G401 (cell line): ENCODE results near the gene NR4A1. TPM values are rescaled to one million over a fixed set of nuclear protein-coding genes. Genes with fewer than 3 reads are reported as not detected.

Source experiments
- DNase-seq: peaks from one replicate; pipeline ENCODE4 v3.0.0-alpha.2; 2015; ENCODE audit warnings: low spot score
- in situ Hi-C: cut with HindIII; loops from 2 replicates; pipeline ENCODE4 v1.10.0; 2016; ENCODE audit warnings: low sequenced_read_pairs, mixed read lengths
- total RNA-seq: library from RNA; depleted of rRNA; stranded (reverse); fragments of >200 nt; shearing (Covaris generic); gene quantifications from 2 replicates; pipeline ENCODE4 v1.2.3, GENCODE V29; 2014

Gene NR4A1
- total RNA-seq, 1 experiment from 2014 or later: 16.5 TPM

DNA sequence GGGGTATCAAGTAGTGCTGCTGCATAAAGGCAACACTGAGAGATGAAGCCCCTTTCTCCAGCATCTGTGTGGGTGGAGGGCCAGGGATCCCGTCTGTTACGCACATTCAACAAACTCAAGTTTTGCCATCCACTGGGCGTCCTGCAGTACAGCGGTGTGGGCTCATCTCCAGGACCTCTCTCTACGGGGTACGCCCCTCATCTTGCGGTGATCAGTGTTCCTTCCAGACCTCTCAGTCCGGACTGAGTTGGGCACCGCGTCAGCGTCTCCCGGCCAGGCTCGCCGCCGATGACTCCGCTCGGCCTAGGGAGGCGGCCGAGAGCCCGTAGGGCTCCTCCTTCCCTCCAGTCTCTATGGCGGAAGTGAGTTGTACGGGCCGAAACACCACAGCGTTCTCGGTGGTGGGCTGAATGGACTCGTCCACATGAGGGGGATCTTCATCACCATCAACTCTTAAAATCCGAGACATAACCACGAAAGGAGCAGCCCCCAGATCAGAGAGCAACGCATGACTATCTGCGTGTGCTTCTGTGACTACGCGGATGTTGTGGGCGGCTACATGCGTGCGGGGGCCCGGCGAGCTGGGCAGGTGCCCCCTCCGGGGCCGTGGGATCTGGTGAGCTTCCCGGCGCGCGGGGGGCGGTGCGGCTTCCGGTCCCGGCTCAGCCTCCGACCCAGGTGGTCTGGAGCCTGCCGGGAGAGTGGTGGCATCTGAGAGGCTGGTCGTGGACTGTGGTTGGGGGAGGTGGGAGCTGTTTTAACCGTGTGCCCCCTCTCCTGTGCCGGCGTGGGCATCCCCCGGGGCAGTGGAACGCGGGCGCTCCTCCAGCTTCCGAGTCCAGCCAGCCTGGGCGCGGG, 18.3 kb downstream of the NR4A1 start, which contains the start of gene ATG101:
Gene ATG101, plus strand, starts transcription at position 652 of the 858 bp plus-strand sequence. CDS start 3,673 bp downstream, outside the sequence.
- in situ Hi-C loops: no loop called here
- DNase-seq: peak; percentile 95

DNA sequence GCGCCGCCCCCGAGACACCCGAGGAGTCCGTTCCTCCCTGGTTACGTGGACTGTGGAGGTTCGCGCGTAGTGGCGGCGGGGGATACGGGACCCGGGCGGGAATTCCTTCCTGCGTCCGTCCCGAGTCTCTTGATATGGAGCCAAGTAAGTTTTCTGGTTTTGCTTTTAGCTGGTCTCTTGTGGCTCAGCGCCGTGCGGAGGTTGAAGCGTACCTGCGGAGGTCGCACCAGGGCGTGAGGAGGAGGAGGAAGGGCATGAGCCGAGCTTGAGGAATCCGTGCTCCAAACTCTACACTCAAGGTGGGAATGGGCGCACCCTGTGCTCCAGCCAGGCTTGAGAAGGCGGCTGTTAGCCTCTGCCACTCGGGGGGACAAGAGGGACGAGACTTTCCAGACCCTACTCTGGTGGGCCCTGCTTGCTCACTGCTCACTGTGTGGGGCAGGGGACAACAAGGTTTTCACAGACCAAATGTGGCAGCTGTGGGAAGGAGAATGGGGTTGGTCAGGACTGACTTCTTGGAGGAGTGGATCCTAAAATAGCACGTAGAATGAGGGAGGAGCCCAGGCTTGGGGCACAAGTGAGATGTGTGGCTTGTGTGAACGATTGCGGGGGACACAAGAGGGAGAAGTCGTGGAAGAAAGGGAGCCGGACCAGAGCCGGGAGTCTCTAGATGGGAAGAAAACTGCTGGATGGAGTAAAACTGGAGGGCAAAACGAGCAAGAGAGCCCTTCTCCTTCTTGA, 19.1 kb downstream of the NR4A1 start:
- in situ Hi-C loops: no loop called here
- DNase-seq: no peak

DNA sequence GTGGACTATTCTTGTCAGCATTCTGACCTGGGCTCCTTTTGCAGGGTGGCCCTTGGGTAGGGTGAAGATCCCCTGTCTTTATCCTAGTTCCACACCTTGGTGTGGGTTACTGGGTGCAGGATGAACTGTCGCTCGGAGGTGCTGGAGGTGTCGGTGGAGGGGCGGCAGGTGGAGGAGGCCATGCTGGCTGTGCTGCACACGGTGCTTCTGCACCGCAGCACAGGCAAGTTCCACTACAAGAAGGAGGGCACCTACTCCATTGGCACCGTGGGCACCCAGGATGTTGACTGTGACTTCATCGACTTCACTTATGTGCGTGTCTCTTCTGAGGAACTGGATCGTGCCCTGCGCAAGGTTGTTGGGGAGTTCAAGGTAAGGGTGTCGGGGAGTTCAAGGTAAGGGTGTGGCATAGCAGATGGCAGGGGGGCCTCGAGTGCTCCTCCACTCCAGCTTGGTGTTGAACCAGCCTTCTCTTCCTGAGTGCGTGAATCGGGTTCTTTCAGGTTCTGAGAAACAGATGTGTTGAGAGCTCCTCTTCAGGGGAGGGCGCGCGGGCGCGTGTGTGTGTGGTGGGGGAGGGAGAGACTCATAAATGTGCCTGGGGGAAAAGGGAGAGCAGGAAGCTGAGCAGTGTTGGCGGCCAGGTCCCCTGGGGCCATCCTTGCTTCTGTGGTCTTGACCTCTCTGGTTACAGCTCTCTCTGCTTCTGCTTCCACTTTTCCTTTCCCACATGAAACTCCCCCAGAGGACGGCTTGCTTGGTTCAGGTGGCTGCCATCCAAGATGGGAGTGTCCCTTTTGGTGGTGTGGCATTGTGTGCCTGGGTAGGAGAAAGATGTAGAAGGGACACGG, 22.5 kb downstream of the NR4A1 start:
- in situ Hi-C loops: no loop called here
- no peak for DNase-seq

DNA sequence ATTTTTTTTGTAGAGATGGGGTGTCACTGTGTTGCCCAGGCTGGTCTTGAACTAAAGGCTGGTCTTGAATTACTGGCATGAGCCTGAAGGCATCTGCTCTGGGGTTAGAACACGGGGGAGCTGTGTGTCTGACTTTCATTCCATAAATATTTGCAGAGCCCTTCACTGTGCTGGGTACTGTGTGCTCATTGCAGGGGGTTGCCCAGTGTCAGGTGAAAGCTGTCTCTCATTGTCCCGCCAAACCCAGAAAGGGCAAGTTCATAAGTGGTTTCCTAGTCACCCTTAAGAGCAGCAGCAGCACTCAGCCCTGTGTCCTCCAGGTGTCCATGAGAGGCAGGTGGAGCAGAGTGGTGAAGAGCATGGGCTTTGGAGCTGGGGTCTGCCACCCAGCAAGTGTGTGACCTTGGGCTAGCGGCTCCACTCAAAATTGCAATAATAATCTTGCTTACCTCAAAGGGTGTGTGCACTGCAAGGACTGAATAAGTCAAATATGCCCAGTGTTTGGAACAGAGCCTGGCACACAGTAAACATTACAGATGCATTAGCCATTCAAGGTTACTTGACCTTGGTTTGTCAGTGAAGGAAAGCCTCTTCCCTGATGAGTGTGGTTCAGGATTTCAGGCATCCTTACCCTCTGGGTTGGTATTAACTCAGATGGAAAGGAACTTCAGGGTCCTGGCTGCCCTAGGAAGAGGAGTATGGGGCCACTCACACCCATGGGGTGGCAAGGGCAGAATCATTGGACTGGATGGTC, 23.9 kb downstream of the NR4A1 start:
- no peak for DNase-seq
- in situ Hi-C loops: no loop called here

DNA sequence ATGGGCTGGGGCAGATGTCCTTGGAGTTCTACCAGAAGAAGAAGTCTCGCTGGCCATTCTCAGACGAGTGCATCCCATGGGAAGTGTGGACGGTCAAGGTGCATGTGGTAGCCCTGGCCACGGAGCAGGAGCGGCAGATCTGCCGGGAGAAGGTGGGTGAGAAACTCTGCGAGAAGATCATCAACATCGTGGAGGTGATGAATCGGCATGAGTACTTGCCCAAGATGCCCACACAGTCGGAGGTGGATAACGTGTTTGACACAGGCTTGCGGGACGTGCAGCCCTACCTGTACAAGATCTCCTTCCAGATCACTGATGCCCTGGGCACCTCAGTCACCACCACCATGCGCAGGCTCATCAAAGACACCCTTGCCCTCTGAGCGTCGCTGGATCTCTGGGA, 25.6 kb downstream of the NR4A1 start:
- DNase-seq: no peak
- in situ Hi-C loops: no loop called here

DNA sequence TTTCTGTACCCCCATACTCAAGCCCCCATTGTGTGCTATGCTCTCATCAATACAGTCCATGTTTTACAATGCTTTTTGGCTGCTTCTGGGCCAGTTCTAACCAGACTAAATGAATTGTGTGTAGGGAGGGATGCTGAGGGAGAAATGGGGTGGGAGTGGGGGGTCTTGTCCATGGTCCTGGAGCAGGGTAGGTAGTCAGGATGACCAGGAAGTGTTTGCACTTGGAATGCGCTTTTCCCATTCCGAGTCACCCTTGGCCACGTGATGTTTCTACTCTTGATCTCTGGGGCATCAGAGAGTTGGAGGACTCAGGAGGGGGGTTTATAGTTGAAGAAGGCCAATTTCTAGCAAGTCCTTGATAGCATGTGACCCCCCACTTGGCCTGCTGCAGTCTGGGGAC, 27.0 kb downstream of the NR4A1 start:
- in situ Hi-C loops: no loop called here
- no peak for DNase-seq

DNA sequence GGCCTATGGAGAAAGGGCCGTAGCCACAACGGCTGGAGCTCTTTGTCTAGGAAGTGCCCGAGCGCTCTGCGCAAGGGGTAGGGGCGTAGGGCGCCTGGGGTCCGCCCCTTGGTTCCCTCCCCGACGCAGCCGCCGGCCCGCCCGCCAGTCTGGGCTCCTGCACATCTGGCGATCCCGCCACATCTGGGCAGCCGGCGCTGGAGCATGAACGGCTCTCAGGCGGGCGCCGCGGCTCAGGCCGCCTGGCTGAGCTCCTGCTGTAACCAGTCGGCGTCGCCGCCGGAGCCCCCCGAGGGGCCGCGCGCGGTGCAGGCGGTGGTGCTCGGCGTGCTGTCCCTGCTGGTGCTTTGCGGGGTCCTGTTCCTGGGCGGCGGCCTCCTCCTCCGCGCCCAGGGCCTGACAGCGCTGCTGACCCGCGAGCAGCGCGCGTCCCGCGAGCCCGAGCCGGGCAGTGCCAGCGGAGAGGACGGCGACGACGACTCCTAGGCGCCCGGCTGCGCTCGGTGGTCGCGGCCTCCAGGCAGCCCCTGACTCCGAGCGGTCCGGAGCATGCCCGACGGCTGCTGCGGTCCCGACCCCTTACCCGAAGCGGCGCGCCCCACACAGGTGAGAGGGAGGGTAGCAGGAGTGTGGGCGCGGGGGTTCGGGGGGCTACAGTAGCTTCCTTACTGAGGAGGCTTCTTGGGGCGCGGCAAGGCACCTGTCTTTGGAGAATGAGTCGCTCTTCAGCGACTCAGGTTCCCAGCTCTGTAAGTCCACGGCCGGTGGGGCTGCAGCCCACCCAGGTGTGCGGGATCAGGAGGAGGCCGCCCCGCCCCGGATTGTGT, 28.5 kb downstream of the NR4A1 start, which contains the start of gene SMIM41:
Gene SMIM41, plus strand, starts transcription at position 129 of the 827 bp plus-strand sequence. Its CDS starts 76 bp downstream, at position 205.
- in situ Hi-C loops: no loop called here
- DNase-seq: no peak

DNA sequence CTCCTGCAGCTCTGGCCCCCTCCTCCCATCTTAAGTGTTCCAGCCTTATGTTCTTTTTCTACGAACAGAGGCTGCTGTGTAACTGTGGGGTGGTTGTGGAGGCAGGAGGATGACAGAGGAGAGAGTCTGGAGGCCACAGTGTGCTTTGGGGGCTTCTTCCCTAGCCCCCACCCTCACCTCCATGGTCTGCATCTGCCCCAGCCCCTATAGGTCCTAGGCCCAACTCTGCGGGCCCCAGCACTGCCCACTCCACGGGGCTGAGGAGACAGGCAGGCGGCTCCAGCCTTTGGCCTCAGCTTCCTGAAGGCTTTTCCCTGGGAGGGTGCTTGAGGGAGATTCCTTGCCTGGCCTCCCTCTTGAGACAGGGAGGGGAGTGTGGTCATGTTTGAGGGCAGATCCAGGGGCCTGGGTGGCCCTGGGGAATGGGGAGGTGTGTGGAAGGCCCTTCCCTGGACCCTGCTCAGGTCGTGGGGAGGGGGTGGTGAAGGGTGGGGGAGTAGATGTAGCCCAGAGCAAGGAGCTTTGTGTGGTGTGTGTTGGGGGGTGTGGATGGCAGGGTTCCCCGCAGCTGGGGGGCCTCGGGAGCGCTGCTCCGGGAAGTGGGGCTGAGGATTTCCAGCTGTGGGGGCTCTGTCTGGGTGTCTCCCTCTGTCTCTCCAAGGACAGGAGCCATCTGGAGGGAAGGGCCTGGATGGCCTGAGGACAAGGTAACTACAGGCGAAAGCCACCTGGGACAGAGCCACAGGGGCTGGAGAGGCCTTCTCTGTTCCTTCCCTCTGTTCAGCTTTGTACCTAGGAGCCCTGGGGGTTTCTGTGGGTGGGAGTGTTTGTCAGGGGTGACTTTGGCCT, 29.4 kb downstream of the NR4A1 start:
- no peak for DNase-seq
- in situ Hi-C loops: no loop called here

DNA sequence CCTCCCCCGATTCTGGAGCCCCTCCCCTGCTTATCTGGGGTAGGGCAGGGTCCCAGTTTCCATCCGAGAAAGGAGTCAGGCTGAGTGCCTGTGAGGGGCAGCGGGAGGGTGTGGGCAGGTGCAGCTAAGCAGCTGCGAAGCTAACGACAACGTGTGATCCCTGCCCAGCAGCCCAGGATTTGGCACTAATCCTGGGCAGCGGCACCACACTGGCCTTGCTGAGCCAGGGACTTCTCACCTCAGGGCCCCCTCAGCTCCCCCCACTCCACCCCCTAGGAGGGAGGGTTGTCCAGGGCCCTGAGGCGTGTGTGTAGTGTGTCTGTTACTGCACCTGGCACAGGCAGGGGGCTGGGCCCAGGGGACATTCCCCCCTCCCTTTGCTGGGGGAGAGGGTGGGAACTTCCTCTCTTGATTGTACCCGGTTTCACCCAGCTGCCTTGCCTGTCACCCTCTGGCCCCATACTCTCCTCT, 30.1 kb downstream of the NR4A1 start:
- in situ Hi-C loops: no loop called here
- DNase-seq: no peak

DNA sequence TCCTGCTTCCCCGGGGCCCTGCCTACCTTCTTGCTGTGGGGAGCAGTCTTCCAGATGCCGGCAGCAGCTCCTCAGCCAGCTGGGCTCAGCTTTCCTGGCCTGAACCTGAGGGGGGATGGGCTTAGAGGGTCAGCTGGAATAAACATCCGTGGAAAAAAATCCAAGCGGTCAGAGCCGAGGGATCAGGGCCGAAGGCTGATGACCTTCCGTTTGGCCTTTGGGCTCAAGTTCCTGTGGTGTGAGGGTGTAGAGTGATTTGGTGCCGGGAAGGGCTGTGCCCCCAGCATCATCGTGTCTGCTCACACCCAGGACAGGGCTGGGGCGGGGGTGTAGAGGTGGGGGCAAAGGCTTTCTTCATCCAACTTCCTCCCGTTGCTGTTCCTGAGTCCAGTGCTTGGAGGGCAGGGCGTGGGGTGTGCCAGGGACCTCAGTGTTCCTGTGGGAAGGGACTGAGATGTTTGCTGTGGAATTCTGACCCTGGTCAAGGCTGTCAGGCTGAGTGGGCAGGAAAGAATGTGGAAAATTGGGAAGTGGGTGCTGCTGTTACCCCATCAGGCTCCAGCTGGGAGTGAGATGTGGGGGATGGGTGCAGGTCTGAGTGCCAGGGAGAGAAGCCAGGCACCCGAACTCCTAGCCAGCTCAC, 30.9 kb downstream of the NR4A1 start:
- DNase-seq: no peak

DNA sequence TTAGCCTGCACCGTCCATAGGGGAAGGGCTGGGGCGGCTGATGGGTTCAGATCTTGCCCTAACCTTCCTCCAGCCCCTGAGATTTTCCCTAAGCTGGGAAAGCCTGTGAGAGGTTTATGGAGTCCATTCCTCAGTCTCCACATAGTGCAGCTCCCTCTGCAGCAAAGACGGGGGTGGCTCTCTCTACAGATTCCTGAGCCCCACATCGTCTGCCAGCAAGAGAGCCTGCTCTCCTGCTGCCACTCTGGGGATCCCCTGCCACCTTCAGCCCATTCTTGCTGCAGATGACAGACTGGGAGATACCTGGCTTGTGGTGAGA, 31.4 kb downstream of the NR4A1 start:
- in situ Hi-C loops: no loop called here
- DNase-seq: no peak

More for the DNA sequence above, 30.9 kb downstream of the NR4A1 start:
- in situ Hi-C loops: no loop called here

DNA sequence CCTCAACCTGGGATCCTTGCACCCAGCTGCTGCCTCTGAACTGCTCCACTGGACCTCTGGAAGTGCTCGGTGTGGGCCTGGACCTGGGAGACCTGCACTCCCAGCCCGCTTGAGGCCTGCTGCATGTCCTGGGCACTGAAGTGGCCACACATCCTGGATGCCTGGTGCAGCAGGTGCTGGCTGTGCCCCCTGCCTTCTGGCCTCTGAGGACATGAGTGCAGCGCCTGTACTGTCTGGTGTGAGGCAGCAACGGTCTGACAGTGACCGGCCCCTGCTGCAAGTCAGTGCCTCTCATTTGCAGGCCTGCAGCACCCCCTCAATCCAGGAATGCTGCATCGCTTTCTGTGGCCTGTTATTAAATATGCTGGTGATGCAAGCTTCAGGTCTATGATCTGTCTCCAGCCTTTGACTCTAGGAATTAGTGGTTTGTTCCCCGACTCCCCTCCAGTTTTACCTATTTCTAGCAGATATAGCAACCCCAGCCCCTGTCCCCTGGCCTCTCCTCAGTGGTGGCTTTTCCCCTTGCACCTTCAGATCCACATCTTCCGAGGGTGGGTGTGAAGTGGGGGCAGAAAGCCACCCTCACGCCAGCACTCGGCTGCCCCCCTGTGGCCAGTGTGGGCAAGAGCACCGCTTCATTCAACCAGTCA, 31.9 kb downstream of the NR4A1 start:
- in situ Hi-C loops: no loop called here
- DNase-seq: peak; percentile 66

DNA sequence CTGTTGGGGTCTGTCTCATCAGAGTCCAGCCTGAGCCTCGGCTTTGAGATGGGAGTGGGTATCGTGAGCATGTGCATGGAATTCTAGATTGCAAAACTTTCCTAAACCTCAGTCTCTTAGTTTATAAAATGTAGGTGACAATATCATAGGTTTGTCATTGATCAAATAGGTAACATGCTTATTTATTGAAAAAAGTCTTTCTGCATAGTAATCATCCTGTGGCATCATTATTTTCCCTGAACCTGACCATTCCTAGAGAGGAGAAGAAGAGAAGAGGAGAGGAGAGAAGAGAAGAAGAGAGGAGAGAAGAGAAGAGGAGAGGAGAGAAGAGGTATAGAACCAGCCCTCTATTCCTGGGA, 32.4 kb downstream of the NR4A1 start:
- in situ Hi-C loops: no loop called here
- DNase-seq: no peak

DNA sequence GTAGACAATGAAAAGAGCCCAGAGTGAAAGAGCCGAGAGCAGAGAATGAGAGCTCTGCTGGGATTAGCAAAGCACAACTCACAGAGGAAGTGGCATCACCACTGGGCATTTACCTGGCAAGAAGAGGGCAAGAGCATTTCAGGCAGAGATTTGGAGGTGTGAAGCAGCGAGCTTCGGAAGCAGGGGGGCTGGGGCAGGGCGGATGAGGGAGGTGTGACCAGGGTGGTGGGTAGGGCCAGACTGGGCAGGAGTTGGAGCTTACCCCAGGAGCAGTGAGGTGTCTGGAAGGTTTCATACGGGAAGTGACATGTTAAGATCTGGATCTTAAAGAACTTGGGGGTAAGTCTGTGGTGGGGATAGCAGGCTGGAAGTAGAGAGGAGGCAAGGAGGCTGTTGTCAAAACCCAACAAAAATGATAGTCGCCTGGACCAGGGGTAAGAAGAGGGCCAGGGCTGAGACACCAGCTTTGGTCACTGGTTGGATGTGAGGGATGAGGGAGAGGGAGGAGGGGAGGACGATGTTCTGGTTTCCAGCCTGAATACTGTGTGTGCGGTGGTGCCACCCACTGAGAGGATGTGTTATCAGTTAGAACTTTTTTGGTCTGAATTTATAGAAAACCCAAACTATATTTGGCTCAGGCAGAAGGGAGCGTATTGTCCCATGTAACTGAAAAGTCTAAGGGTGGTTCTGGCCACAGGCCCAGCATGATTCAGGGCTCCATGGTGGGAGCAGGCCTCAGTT, 33.4 kb downstream of the NR4A1 start:
- in situ Hi-C loops: no loop called here
- DNase-seq: no peak

DNA sequence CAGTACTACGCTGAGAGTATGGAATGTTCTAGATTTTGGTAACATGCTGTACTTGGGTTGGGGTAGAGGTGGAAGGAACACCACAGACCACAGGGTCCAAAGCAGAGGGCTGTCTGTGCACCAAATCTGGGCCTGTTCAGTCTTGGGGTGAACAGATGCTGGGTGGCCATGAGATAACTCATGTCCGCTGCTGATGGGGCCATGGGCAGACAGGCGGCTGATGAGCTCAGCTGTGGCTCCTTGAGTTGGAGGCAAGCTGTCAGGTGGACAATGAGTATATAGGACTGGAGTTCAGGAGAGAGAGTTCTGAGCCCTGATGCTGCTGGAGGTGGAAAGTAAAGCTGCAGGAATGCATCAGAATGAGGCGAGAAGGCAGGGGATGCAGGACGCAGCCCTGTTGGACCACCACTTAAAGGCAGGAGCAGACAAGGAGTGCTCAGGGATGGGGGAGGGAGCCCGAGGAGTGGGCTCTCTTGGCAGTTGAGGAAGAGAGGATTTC, 34.5 kb downstream of the NR4A1 start:
- in situ Hi-C loops: no loop called here
- no peak for DNase-seq
